NOMO-1 treated with DMSO at 0.1 percent for 48 hours (cell line): ENCODE results near the gene SEMA6A.
A peak's percentile ranks its signal among the peaks of the same experiment; 100 is the strongest.
"Not testable (repeated sequence)": the region's sequence is repeated elsewhere in the genome, so short reads cannot be mapped to it uniquely, and the experiment has no call there.

Source experiments
- DNase-seq: peaks from one replicate; lab custom pipeline; 2025; ENCODE audit not compliant: unreplicated experiment; lab: John Stamatoyannopoulos, UW

SEMA6A gene

GRCh38 chr5:116550082-116550481 lies 24.5 kb downstream of the SEMA6A start:
- DNase-seq, result no peak

GRCh38 chr5:116546743-116547124 lies 27.9 kb downstream of the SEMA6A start:
- DNase-seq, result no peak

DNA sequence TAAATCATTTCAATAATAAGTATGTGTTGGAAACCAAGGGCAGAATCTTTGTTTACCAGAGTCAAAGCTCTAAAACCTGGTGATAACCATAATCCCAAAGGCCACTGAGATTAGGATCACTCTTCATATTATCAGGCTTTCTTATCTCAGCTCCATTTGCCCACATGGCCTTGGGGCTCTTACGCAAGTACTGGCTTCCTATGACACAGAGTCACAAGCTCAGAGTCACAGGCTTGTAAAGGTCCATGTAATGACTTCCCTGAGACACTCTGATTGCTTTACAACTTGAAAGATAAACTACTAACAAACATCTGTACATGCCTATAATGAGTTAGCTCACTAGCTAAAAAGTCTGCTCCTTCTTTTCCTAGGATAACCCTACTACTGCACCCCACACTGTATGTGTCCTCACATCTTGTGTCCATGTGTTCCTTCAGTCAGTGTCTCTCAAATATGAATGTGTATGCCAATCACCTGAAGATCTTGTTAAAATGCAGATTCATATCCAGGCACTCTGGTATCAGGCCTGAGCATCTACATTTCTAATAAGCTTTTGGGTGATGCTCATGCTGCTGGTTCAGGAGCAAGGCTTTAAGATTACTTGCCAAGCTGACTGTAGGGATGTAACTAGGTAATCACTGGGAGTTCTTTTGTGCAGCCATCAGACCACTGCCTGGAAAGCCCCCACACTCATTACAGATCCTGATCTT lies 28.4 kb downstream of the SEMA6A start:
- no peak for DNase-seq

- not testable (repeated sequence) for DNase-seq
Measured at GRCh38 chr5:116545465-116545864, 29.2 kb downstream of the SEMA6A start.

- no peak for DNase-seq
Measured at GRCh38 chr5:116544531-116545241, 29.9 kb downstream of the SEMA6A start.

GRCh38 chr5:116543501-116543900 lies 31.1 kb downstream of the SEMA6A start:
- DNase-seq, result no peak

DNA sequence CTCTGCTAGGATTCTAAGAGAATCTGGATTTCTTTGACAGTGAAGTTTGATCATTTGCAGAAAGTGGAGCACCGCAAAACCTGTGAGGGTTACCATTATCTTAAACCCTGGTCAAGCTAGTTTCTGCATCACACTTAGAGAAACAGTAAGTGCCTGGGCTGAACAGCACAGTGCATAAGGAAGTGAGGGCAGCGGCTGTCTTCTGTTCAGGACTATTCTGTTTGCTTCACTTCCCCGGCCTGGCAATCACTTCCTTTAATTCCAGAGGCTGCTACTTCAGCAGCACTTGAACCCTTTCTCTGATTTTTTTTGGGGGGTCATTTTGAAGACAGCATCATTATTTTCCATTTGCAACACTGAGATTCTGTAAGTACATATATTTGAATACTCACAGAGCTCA lies 32.0 kb downstream of the SEMA6A start:
- peak; percentile 5 for DNase-seq

GRCh38 chr5:116539222-116539621 lies 35.4 kb downstream of the SEMA6A start:
- no peak for DNase-seq

GRCh38 chr5:116536316-116537083 lies 38.1 kb downstream of the SEMA6A start:
- DNase-seq, result no peak

DNA sequence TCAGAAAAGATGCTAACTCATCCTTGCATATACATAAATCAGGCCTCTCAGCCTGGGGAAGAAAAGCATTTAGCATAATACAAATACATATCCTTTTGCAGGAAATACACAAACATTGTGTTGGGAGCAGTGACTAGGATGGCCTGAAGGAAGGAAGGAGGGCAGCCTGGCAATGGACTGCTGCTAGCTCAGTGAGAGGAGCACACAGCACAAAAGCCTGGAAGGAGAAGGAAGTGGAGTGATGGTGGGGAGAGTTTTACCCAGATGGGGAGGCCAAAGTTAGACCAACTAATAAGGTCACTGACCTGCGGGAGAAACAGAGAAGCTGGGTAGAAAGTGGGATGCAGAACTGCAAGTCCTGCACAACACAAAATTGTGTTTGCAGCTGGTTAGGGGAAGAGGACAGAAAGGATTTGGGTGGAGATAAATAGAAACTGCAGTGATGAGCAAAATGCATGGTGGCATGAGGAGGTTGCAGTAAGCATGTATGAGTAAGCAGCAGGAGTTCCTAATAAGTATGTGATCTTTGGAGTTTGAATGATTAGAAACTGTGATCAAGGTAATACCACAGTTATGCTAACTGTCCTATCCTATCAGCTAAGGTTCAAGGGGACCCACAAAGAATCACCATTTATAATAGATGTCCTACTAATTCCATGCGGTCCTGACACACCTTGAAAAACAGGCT lies 39.5 kb downstream of the SEMA6A start:
- no peak for DNase-seq

DNA sequence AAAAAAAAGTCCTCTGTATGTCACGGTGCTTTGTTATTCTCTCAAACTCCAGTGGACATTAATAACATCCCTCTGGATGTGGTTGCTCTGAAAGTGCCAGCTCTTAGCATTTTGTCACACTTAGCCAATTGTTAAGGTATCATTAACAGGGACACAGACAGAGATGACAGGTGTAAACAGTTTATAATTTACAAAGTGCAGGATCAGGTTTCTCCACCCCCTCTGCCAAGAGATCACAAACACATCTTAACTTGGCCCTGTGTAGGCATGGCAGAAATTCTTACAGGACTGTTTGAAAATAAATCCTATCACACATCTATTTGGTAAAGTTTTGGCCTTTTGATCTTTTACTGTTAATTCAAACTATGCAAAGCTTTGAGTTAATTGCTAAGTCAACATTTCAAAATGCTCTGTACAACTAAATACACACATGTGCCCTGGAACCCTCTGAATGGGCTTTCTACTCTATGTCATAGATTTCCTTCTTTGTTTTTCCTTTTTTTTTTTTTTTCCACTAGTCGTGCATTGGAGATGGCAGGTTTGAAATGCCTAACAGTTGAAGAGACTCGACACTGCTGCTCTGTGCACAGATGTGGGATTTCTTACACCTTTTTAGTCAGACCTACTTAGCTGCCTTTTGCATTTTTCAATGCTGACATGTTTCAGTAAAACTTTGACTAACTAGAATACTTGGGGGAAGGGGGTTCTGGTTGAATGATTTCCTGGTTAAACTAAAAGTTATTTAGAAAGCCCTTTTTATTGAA lies 41.7 kb downstream of the SEMA6A start:
- no peak for DNase-seq

DNA sequence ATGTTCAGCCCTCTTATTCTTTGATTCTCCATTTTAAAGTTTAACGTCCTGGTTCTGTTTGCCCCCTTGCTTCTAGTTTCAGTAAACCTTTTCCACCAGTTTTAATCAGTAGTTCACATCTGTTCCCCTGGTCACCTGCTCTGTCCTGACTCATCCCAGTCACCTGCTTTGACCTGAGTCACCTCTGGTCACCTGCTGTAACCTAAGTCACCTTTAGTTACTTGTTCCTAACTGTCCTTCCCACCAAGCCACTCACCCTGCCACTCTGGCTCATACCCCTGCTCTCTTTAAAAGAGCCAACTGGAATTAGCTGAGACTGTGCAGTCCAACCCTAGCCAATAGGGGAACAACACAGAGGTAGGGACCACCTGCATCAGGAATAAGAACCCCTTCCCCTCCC lies 43.0 kb downstream of the SEMA6A start:
- DNase-seq, result no peak

DNA sequence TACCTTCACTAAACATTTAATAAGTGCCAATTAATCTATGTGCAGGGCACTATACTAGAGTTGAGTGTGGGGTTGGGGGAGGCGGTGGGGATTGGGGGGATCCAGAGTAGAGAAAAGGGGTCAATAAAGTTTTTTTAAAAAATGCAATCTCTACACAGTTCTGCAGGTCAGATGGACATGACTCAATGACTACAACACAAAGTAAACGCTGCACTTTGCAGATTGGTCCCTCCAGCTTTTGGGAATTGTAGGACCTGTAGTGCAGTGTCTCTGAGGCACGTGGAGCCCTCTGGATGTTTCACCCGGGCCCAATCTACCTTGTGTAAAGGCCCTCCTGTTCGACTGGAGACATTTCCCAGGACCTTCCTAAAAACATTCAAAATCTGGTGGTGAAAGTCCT lies 43.5 kb downstream of the SEMA6A start:
- DNase-seq, result no peak

- DNase-seq, result no peak
Measured at GRCh38 chr5:116530276-116530675, 44.3 kb downstream of the SEMA6A start.

- no peak for DNase-seq
Measured at GRCh38 chr5:116529615-116530014, 45.0 kb downstream of the SEMA6A start.

DNA sequence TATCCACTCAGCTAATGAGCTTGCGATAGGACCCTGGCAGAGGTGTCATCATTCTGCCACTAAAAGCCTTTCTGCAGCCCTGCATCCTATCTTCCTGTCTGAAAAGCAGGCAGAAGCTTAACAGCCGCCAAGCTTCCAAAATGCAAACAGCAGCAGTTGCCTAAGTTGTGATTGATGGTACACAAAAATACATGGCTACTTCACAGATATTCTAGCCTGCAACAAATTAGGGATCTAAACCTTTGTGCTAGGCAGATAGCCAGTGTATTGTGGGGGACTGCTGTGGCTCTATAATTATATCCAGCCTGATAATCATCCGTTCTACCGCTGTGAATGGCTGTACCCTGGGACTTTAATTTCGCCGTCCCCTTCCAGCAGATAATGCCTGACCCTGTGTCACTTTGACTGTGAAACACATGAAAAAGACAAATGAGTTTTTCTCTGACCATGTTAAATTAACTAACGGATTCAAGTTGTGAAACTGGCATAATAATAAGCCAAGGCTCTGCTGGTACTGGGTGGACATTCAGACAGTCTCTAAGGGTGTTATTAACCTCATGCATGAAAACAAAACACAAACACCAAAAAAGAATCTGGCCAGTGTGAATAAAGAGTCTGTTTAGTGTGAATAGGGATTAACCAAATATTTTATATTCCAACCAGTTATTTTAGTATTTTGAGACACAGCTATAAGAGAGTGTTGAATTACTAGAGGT lies 45.9 kb downstream of the SEMA6A start:
- DNase-seq, result no peak

DNA sequence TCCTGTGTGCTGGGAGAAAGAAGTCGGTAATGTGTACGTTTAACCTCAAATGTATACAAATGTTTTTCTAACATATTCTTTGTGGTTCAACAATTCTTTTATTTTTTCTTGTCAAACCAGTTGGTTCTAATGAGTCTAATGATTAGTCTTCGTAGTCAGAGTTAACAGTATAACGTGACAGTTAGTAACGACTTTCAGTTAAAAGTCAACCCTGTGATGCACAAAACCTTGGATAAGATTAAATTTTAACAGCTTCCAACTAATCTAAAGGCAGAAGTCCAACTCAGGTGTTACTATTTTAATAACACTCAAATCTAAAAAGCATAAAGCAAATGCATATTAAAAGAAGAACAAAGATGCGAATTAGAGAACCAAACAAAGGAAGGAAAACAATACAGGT lies 47.0 kb downstream of the SEMA6A start:
- no peak for DNase-seq

DNA sequence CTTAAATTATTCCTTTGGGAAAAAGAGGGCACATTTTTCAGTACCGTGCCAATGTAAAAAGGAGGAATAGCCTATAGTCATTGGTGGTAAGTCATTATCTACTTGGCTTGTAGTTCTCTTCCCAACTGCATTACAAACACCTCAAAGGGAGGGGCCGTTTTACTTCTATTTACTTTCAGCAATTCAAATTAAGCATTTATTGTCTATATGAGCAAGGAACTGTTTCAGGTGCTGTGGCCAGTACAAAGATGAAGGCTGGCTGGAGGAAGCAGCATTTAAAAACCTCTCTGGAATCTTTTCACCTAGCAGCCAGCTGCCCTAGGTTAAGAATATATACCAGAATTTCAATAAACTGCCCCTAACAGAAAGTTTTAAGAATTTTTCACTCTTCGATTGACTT lies 48.9 kb downstream of the SEMA6A start:
- no peak for DNase-seq

GRCh38 chr5:116524966-116525365 lies 49.7 kb downstream of the SEMA6A start:
- no peak for DNase-seq
